Subcutaneous abdominal adipose tissue (tissue), 5 donors: ENCODE data around the gene ZNF462.

Experiments
- H3K27ac ChIP-seq: one replicate; pipeline ENCODE4 v1.7.0; 2013; ENCODE audit warnings: low read depth, mild to moderate bottlenecking, inconsistent platforms, low read length, moderate library complexity
- H3K27me3 ChIP-seq, 5 donors: one replicate each; pipeline ENCODE4 v1.7.0; 2013; ENCODE audit warnings: low read length in 5 of 5, inconsistent platforms in 1 of 5; ENCODE audit not compliant: control insufficient read depth in 5 of 5, insufficient read depth in 4 of 5
- H3K36me3 ChIP-seq, 5 donors: one replicate each; pipeline ENCODE4 v1.7.0; 2013; ENCODE audit warnings: low read length in 5 of 5; ENCODE audit not compliant: control insufficient read depth in 5 of 5, insufficient read depth in 5 of 5
- H3K4me1 ChIP-seq, 5 donors: one replicate each; pipeline ENCODE4 v1.7.0; 2013; ENCODE audit warnings: low read length in 5 of 5, mild to moderate bottlenecking in 3 of 5, moderate library complexity in 1 of 5; ENCODE audit not compliant: control insufficient read depth in 5 of 5, insufficient read depth in 5 of 5
- H3K4me3 ChIP-seq, 5 donors: one replicate each; pipeline ENCODE4 v1.7.0; 2013; ENCODE audit warnings: low read length in 5 of 5, low read depth in 1 of 5
- H3K9ac ChIP-seq, 5 donors: one replicate each; pipeline ENCODE4 v1.7.0; 2013; ENCODE audit warnings: low read length in 5 of 5, mild to moderate bottlenecking in 4 of 5, moderate library complexity in 3 of 5
- H3K9me3 ChIP-seq, 5 donors: one replicate each; pipeline ENCODE4 v1.7.0; 2013; ENCODE audit warnings: low read length in 5 of 5; ENCODE audit not compliant: control insufficient read depth in 5 of 5
- donor health status: healthy.
- donor health status: healthy.
- donor health status: healthy.
- donor health status: healthy.
- donor health status: healthy.

The ZNF462 gene

DNA sequence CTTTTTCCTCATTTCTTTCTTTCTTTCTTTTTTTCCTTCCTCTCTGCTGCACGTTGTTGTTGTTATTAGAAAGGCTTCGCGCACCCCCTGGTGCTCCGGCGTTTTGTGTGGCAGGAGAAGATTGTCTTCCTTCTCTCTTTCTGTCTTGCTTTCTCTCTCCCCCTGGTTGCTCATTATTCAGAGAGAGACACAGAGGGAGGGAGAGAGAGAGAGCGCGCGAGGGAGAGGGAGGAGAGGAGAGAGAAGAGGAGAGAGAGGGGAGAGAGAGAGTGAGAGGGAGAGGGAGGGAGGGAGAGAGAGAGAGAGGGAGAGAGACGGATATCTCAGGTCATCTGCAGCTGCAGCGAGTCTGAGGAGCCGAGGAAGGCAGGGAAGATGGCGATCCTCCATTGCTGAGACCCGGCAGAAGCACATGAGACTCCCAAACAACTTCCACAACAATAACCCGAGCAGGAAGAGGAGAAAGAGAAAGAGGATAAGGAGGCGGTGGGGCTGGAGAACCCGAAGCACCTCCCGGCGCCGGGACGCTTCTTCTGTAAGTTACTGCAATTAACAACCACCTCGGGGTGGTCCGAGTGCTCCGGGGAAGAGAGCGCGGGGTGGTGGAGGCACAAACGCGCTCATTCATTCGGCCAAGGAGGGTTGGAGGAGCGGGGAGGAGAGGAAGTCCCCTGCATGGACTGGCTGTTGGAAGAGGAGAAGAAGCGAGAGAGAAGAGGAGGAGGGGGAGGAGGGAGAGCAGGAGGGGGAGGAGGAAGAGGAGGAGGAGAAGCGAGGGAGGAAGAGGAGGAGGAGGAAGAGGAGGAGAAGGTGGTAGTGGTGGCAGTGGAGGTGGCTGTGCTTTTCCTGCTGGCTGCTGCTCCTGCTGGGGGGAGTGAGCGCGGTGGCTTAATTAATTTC, at the start of gene ZNF462:
Gene ZNF462 (plus strand): TSS at position 346 of the 900 bp plus-strand sequence. CDS start 60,218 bp downstream, outside the sequence.
- peaks cover 4 to 63% (median 53%) of the 10 kb centered on the region in 5 donors for H3K4me1 ChIP-seq
- H3K36me3 ChIP-seq, result no peaks in the 10 kb centered on the region
- H3K9me3 ChIP-seq, result no peaks in the 10 kb centered on the region
- H3K27me3 ChIP-seq, result peaks cover 0 to 3% (median 0%) of the 10 kb centered on the region in 5 donors
- H3K9ac ChIP-seq, result peak within 1 kb of the TSS; percentile 62 to 91 (median 78)
- peak within 1 kb of the TSS; percentile 84 for H3K27ac ChIP-seq
- H3K4me3 ChIP-seq, result peak within 1 kb of the TSS; percentile 80 to 99 (median 90)

DNA sequence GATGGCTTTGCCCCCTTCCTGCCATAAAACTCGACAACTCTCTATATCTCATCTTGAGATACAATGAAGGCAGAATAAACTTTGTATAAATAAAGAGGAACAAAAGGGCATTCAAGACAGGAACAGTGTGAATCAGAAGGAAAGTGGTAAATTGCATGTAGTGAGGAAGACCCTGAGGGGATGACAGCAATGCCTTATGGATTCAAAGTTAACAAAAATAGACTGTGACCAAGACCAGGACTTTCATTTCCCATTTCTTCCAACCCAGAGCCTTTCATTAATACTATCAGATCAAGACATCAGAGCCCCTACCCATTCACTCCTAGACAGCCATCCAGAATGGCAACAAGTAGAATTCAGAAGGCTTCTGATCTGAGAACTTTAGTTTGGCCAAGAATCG, 46.4 kb upstream of the ZNF462 start:
- H3K4me1 ChIP-seq, result no peaks in the 10 kb centered on the region
- H3K27ac ChIP-seq, result no peak overlapping the region
- H3K4me3 ChIP-seq, result no peak overlapping the region

GRCh38 chr9:106818034-106818433, 44.9 kb upstream of the ZNF462 start:
- Histone ChIP-seq H3K4me3 (no peak overlapping the region), H3K9me3 (no peaks in the 10 kb centered on the region), H3K4me1 (no peaks in the 10 kb centered on the region), H3K9ac (no peak overlapping the region), H3K27me3 (no peaks in the 10 kb centered on the region), H3K36me3 (no peaks in the 10 kb centered on the region), H3K27ac (no peak overlapping the region)

More for the DNA sequence above, 46.4 kb upstream of the ZNF462 start:
- H3K9me3 ChIP-seq, result no peaks in the 10 kb centered on the region
- H3K9ac ChIP-seq, result no peak overlapping the region
- no peaks in the 10 kb centered on the region for H3K36me3 ChIP-seq
- H3K27me3 ChIP-seq, result no peaks in the 10 kb centered on the region

DNA sequence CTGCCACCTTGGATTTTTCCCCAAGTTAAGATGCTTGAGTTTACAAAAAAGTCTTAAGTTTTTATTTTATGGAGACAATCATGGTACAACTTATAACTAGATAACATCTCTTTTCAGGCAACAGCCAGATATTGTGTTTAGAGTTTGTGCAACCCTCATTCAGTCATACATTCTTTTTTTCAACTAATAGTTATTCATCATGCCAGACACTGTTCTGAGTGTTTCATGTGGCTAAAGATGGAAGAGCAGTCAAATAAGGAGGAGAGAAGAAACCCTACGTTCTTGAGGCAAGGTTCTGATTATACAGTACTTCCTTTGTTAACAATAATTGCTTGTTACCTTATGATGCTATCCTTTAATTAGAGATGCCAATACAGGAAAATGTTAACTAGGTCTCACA, 42.1 kb upstream of the ZNF462 start:
- H3K36me3 ChIP-seq, result no peaks in the 10 kb centered on the region
- H3K4me3 ChIP-seq, result no peak overlapping the region
- no peak overlapping the region for H3K9ac ChIP-seq
- H3K4me1 ChIP-seq, result no peaks in the 10 kb centered on the region
- no peaks in the 10 kb centered on the region for H3K9me3 ChIP-seq
- no peaks in the 10 kb centered on the region for H3K27me3 ChIP-seq
- no peak overlapping the region for H3K27ac ChIP-seq

- Histone ChIP-seq H3K9ac (no peak overlapping the region), H3K4me3 (no peak overlapping the region), H3K36me3 (no peaks in the 10 kb centered on the region), H3K27me3 (no peaks in the 10 kb centered on the region), H3K9me3 (no peaks in the 10 kb centered on the region), H3K27ac (no peak overlapping the region), H3K4me1 (peaks cover 0 to 17% (median 14%) of the 10 kb centered on the region in 5 donors)
These were observed 34.9 kb upstream of the ZNF462 start for GRCh38 chr9:106828070-106828469.

GRCh38 chr9:106828965-106829364, 34.0 kb upstream of the ZNF462 start:
- Histone ChIP-seq H3K4me1 (peaks cover 0 to 17% (median 14%) of the 10 kb centered on the region in 5 donors), H3K9ac (no peak overlapping the region), H3K27me3 (no peaks in the 10 kb centered on the region), H3K27ac (no peak overlapping the region), H3K36me3 (no peaks in the 10 kb centered on the region), H3K4me3 (no peak overlapping the region), H3K9me3 (no peaks in the 10 kb centered on the region)

- no peaks in the 10 kb centered on the region for H3K27me3 ChIP-seq
- no peak overlapping the region for H3K9ac ChIP-seq
- H3K36me3 ChIP-seq, result no peaks in the 10 kb centered on the region
- H3K4me1 ChIP-seq, result peaks cover 0 to 17% (median 14%) of the 10 kb centered on the region in 5 donors
- peak overlapping the region; percentile 19 for H3K27ac ChIP-seq
- peaks cover 0 to 1% (median 0%) of the 10 kb centered on the region in 5 donors for H3K9me3 ChIP-seq
- no peak overlapping the region for H3K4me3 ChIP-seq
These were observed 33.1 kb upstream of the ZNF462 start for GRCh38 chr9:106829666-106830408.

DNA sequence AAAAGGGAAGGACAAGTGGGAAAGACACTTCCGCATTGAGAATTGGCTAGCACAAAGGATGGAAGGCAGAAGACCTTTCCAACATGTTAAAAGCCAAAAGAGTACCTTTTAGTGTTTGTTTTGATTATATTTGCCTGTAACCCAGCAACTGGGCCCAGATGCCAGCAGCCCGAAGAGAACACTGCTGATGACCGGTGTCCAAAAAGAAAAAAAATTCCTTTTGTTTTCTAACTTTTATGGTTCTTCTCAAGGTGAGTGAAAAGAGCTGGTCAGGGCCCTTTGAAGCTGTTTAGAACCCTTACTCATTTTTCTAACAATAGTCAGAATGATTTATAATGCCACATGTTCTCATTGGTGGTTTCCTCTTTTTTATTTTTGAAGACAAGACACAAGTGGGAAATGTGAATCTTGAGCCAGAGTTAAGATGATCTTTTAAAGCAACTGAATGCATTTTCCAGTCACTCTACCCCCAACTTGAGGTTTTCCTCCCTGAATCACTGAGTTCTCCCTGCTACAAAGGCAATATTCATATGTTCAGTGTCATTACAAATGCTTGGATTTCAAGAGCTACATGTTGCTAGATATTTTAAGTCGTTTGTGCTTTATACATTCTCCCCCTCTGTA, 32.3 kb upstream of the ZNF462 start:
- no peaks in the 10 kb centered on the region for H3K36me3 ChIP-seq
- H3K4me1 ChIP-seq, result peaks cover 0 to 17% (median 14%) of the 10 kb centered on the region in 5 donors
- H3K9ac ChIP-seq, result no peak overlapping the region
- H3K27ac ChIP-seq, result peak overlapping the region; percentile 15
- H3K9me3 ChIP-seq, result peaks cover 0 to 4% (median 0%) of the 10 kb centered on the region in 5 donors
- H3K4me3 ChIP-seq, result no peak overlapping the region
- H3K27me3 ChIP-seq, result no peaks in the 10 kb centered on the region

DNA sequence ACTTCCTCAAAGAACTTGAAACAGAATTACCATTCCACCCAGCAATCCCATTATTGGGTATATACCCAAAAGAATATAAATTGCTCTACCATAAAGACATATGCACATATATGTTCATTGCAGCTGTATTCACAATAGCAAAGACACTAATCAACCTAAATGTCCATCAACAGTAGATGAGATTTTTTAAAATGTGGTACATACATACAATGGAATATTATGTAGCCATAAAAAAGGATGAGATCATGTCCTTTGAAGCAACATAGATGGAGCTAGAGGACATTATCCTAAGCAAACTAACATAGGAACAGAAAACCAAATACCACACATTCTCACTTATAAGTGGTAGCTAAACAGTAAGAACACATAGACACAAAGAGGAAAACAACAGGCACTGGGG, 28.1 kb upstream of the ZNF462 start:
- H3K4me1 ChIP-seq, result peaks cover 0 to 11% (median 10%) of the 10 kb centered on the region in 5 donors

More for the DNA sequence above, 28.1 kb upstream of the ZNF462 start:
- peaks cover 0 to 4% (median 0%) of the 10 kb centered on the region in 5 donors for H3K9me3 ChIP-seq
- no peak overlapping the region for H3K4me3 ChIP-seq
- no peaks in the 10 kb centered on the region for H3K27me3 ChIP-seq
- H3K27ac ChIP-seq, result no peak overlapping the region
- H3K9ac ChIP-seq, result no peak overlapping the region
- no peaks in the 10 kb centered on the region for H3K36me3 ChIP-seq
